SW 1271 (cell line): ENCODE results near the gene DPP3.
"Not testable (repeated sequence)": the region's sequence is repeated elsewhere in the genome, so short reads cannot be mapped to it uniquely, and the experiment has no call there.

Experiments used
- DNase-seq, 2 experiments: peaks; one replicate each; lab custom pipeline; 2025; lab: John Stamatoyannopoulos, UW

Gene DPP3

GRCh38 chr11:66532784-66533183, 52.5 kb downstream of the DPP3 start:
- no peak for DNase-seq

GRCh38 chr11:66539170-66539869, 59.1 kb downstream of the DPP3 start:
- no peak for DNase-seq

- DNase-seq: no peak
Observed at GRCh38 chr11:66539870-66540213, 59.6 kb downstream of the DPP3 start.

GRCh38 chr11:66540598-66540997, 60.4 kb downstream of the DPP3 start:
- DNase-seq: not testable (repeated sequence)

GRCh38 chr11:66541892-66542291, 61.7 kb downstream of the DPP3 start:
- DNase-seq: no peak

GRCh38 chr11:66542362-66542761, 62.1 kb downstream of the DPP3 start:
- no peak for DNase-seq

GRCh38 chr11:66543263-66544107, 63.3 kb downstream of the DPP3 start:
- no peak for DNase-seq

GRCh38 chr11:66544952-66545351, 64.7 kb downstream of the DPP3 start:
- not testable (repeated sequence) for DNase-seq

GRCh38 chr11:66545701-66546367, 65.6 kb downstream of the DPP3 start, which contains the start of gene ZDHHC24:
Gene ZDHHC24, minus strand, starts transcription at chr11:66546048. Its CDS starts 45 bp downstream, at chr11:66546003.
- peak; percentile 91 to 96 for DNase-seq

- no peak for DNase-seq
Observed at GRCh38 chr11:66546368-66546965, 66.2 kb downstream of the DPP3 start, which contains the start of gene ACTN3. Gene ACTN3, plus strand, starts transcription at chr11:66546903. Its CDS starts 35 bp downstream, at chr11:66546938.

- no peak for DNase-seq
Observed at GRCh38 chr11:66546966-66547661, 66.9 kb downstream of the DPP3 start.

- no peak for DNase-seq
Observed at GRCh38 chr11:66547662-66548009, 67.4 kb downstream of the DPP3 start.

GRCh38 chr11:66548041-66548440, 67.8 kb downstream of the DPP3 start:
- no peak for DNase-seq

GRCh38 chr11:66548774-66549630, 68.8 kb downstream of the DPP3 start:
- no peak for DNase-seq

- DNase-seq: no peak
Observed at GRCh38 chr11:66549696-66550095, 69.5 kb downstream of the DPP3 start.

- no peak for DNase-seq
Observed at GRCh38 chr11:66550887-66551286, 70.7 kb downstream of the DPP3 start.

GRCh38 chr11:66554602-66555001, 74.4 kb downstream of the DPP3 start:
- DNase-seq: no peak

GRCh38 chr11:66555416-66555815, 75.2 kb downstream of the DPP3 start:
- DNase-seq: no peak

GRCh38 chr11:66556086-66556485, 75.9 kb downstream of the DPP3 start:
- DNase-seq: no peak

GRCh38 chr11:66557733-66558326, 77.6 kb downstream of the DPP3 start:
- no peak for DNase-seq
